IMR-90 (cell line): ENCODE measurements around the gene PLA2G2C. TPM values are rescaled to one million over a fixed set of nuclear protein-coding genes. Genes with fewer than 3 reads are reported as not detected.

Experiments
- ATAC-seq: fragments of 200-7000 bp; cut with Tn5 transposase; 2 replicates; pipeline ENCODE4 v1.9.1; 2020; ENCODE audit warnings: low read depth, mild to moderate bottlenecking, moderate library complexity
- BruUV-seq: library from RNA; stranded (reverse); fragments of 400-500 nt; replicated peaks from 2 replicates; lab custom pipeline; 2021; lab: Mats Ljungman, UMichigan
- CTCF ChIA-PET: fragments of 300-600 bp; formaldehyde crosslinking; extraction: SDS; loops from one replicate; lab custom pipeline; 2021; ENCODE audit warnings: antibody characterized with exemption; lab: Yijun Ruan, JAX
- POLR2A ChIA-PET: fragments of 300-600 bp; sonication (Branson Sonifier 250); formaldehyde crosslinking; loops from one replicate; lab custom pipeline; 2022; ENCODE audit warnings: antibody characterized with exemption; ENCODE audit not compliant: unreplicated experiment; lab: Charles Lee
- DNase-seq: peaks from one replicate; pipeline ENCODE4 v3.0.0; 2013
- H2AFZ ChIP-seq: replicated peaks from 2 replicates; pipeline ENCODE3; 2013; ENCODE audit warnings: low read length, mild to moderate bottlenecking; ENCODE audit not compliant: poor library complexity
- H2AK5ac ChIP-seq: 2 replicates; pipeline ENCODE4 v1.6.1; 2013; ENCODE audit warnings: low read depth, low read length, inconsistent platforms
- H2AK9ac ChIP-seq: replicated peaks from 2 replicates; pipeline ENCODE3; 2013; ENCODE audit warnings: mild to moderate bottlenecking, low read depth, low read length, moderate library complexity; ENCODE audit not compliant: poor library complexity
- H2BK120ac ChIP-seq: 2 replicates; pipeline ENCODE4 v1.6.1; 2013; ENCODE audit warnings: low read depth, low read length, inconsistent platforms
- H2BK15ac ChIP-seq: 3 replicates; pipeline ENCODE4 v1.6.1; 2013; ENCODE audit warnings: low read depth, low read length, inconsistent platforms
- H2BK20ac ChIP-seq: 2 replicates; pipeline ENCODE4 v1.6.1; 2013; ENCODE audit warnings: low read depth, mild to moderate bottlenecking, inconsistent platforms, low read length, moderate library complexity
- H2BK5ac ChIP-seq: 2 replicates; pipeline ENCODE4 v1.6.1; 2013; ENCODE audit warnings: mild to moderate bottlenecking, low read depth, low read length, inconsistent platforms; ENCODE audit not compliant: poor library complexity, severe bottlenecking
- H3K14ac ChIP-seq: replicated peaks from 2 replicates; pipeline ENCODE4 v1.6.1; 2013; ENCODE audit warnings: low read depth, low read length, inconsistent platforms
- H3K18ac ChIP-seq: 2 replicates; pipeline ENCODE4 v1.6.1; 2013; ENCODE audit warnings: low read depth, low read length, control low read depth
- H3K23ac ChIP-seq: 2 replicates; pipeline ENCODE4 v1.6.1; 2013; ENCODE audit warnings: low read depth, low read length, inconsistent platforms
- H3K27ac ChIP-seq: 2 replicates; pipeline ENCODE4 v1.5.1; 2013; ENCODE audit warnings: mild to moderate bottlenecking, control low read depth, low read length; ENCODE audit not compliant: insufficient read depth
- H3K27me3 ChIP-seq: 2 replicates; pipeline ENCODE4 v1.6.1; 2013; ENCODE audit warnings: low read length; ENCODE audit not compliant: control insufficient read depth, insufficient read depth
- H3K36me3 ChIP-seq: 2 replicates; pipeline ENCODE4 v1.6.1; 2013; ENCODE audit warnings: low read length, mixed read lengths; ENCODE audit not compliant: control insufficient read depth, insufficient read depth
- H3K4ac ChIP-seq: 2 replicates; pipeline ENCODE4 v1.6.1; 2013; ENCODE audit warnings: low read depth, low read length, inconsistent platforms
- H3K4me1 ChIP-seq: 2 replicates; pipeline ENCODE4 v1.6.1; 2013; ENCODE audit warnings: low read length, mixed read lengths; ENCODE audit not compliant: control insufficient read depth, insufficient read depth
- H3K4me2 ChIP-seq: 2 replicates; pipeline ENCODE4 v1.6.1; 2013; ENCODE audit warnings: low read depth, mild to moderate bottlenecking, control low read depth, low read length, moderate library complexity
- H3K4me3 ChIP-seq: 2 replicates; pipeline ENCODE4 v1.5.1; 2013; ENCODE audit warnings: low read depth, mild to moderate bottlenecking, control low read depth, low read length, moderate library complexity; ENCODE audit not compliant: insufficient read depth
- H3K56ac ChIP-seq: 2 replicates; pipeline ENCODE4 v1.6.1; 2013; ENCODE audit warnings: low read length, inconsistent platforms; ENCODE audit not compliant: insufficient read depth; ENCODE audit errors: extremely low read depth
- H3K79me1 ChIP-seq, 2 experiments: 2 replicates each; pipeline ENCODE4 v1.6.1; 2013; ENCODE audit warnings: low read length in 2 of 2, inconsistent platforms in 1 of 2, low read depth in 1 of 2
- H3K9ac ChIP-seq: 2 replicates; pipeline ENCODE4 v1.6.1; 2013; ENCODE audit warnings: low read depth, low read length, control low read depth
- H3K9me1 ChIP-seq: 2 replicates; pipeline ENCODE4 v1.6.1; 2013; ENCODE audit warnings: low read length, inconsistent platforms; ENCODE audit not compliant: insufficient read depth
- H3K9me3 ChIP-seq: 2 replicates; pipeline ENCODE4 v1.6.1; 2013; ENCODE audit warnings: low read length; ENCODE audit not compliant: control insufficient read depth, insufficient read depth
- H4K20me1 ChIP-seq: 2 replicates; pipeline ENCODE4 v1.6.1; 2013; ENCODE audit warnings: low read length, inconsistent platforms; ENCODE audit not compliant: insufficient read depth
- H4K5ac ChIP-seq: 2 replicates; pipeline ENCODE4 v1.6.1; 2013; ENCODE audit warnings: mild to moderate bottlenecking, low read depth, low read length, control low read depth
- H4K8ac ChIP-seq, 2 experiments: 2 replicates each; pipeline ENCODE4 v1.6.1; 2013; ENCODE audit warnings: low read depth in 2 of 2, low read length in 2 of 2, control low read depth in 1 of 2, inconsistent platforms in 1 of 2
- H4K91ac ChIP-seq: 2 replicates; pipeline ENCODE4 v1.6.1; 2013; ENCODE audit warnings: low read depth, low read length, inconsistent platforms; ENCODE audit not compliant: insufficient read depth
- BHLHE40 ChIP-seq: fragments of 150-350 bp; IDR thresholded peaks from 2 replicates; pipeline ENCODE4 v1.6.1; 2016; ENCODE audit warnings: mild to moderate bottlenecking, low read depth, low read length
- FOS ChIP-seq: fragments of 150-350 bp; IDR thresholded peaks from 2 replicates; pipeline ENCODE4 v1.6.1; 2016; ENCODE audit warnings: low read depth, low read length
- USF2 ChIP-seq: fragments of 150-350 bp; IDR thresholded peaks from 2 replicates; pipeline ENCODE4 v1.6.1; 2017; ENCODE audit warnings: mild to moderate bottlenecking, antibody characterized with exemption, low read length, low read depth
- WGBS, 2 experiments: methylation state at CpG; one replicate each; pipeline versions ENCODE4 v1.1.5 to v1.1.7; 2013; ENCODE audit warnings: missing lambda C conversion rate in 2 of 2; ENCODE audit not compliant: insufficient read length in 1 of 2; ENCODE audit errors: extremely low coverage in 2 of 2; 5-methylcytosine and 5-hydroxymethylcytosine counted together
- dilution Hi-C: fragments of 300-500 bp; cut with HindIII; formaldehyde crosslinking; loops from one replicate; pipeline ENCODE4 v1.14.3; 2018; ENCODE audit warnings: low sequenced_read_pairs; ENCODE audit not compliant: unreplicated experiment
- in situ Hi-C: fragments of 300-500 bp; cut with MboI; formaldehyde crosslinking; loops from 3 replicates; pipeline ENCODE4 v1.14.3; 2019; ENCODE audit warnings: low sequenced_read_pairs, inconsistent platforms, mixed read lengths
- intact Hi-C: fragments of 100-400 bp; cut with micrococcal nuclease; formaldehyde crosslinking; loops from 2 replicates; pipeline ENCODE4 v1.10.0; 2022
- polyA plus RNA-seq, 3 experiments: library from polyadenylated mRNA; depleted of rRNA; stranded (reverse); fragments of >200 nt; gene quantifications; 2 replicates each; pipeline ENCODE4 v1.2.3, GENCODE V29; 2012; ENCODE audit warnings: low replicate concordance in 1 of 3
- total RNA-seq: library from RNA; depleted of rRNA; stranded (reverse); fragments of >200 nt; gene quantifications from 2 replicates; pipeline ENCODE4 v1.2.3, GENCODE V29; 2012

The PLA2G2C gene
- total and polyA plus RNA-seq, 2 of the 4 experiments (the other 2 are of a cell fraction): not detected

GRCh38 chr1:20197329-20197791 is 11.0 kb upstream of the PLA2G2C start:
- CTCF ChIA-PET: no interaction called here
- intact Hi-C loops (no loop called here), dilution Hi-C loops (no loop called here)

More at GRCh38 chr1:20197329-20197791, 11.0 kb upstream of the PLA2G2C start:
- H2BK20ac ChIP-seq: no peak overlapping the region
- H2AFZ ChIP-seq: peak overlapping the region; percentile 37
- H4K20me1 ChIP-seq: no peaks in the 10 kb centered on the region
- peaks cover 45% of the 10 kb centered on the region for H3K27me3 ChIP-seq
- H2AK9ac ChIP-seq: no peak overlapping the region
- no peak overlapping the region for H2BK120ac ChIP-seq
- H4K91ac ChIP-seq: no peak overlapping the region
- H3K9me1 ChIP-seq: no peaks in the 10 kb centered on the region
- H3K9me3 ChIP-seq: no peaks in the 10 kb centered on the region
- no peak overlapping the region for H2BK15ac ChIP-seq
- no peak for ATAC-seq
- in situ Hi-C loops: no loop called here
- WGBS, 2 experiments: 53% methylated on average over 2 of the region's 6 CpGs; no CpG with 5 or more reads in 1 of the 2 experiments
- POLR2A ChIA-PET: no interaction called here
- H4K5ac ChIP-seq: no peak overlapping the region
- H2BK5ac ChIP-seq: no peak overlapping the region
- no peak overlapping the region for H3K56ac ChIP-seq
- H3K18ac ChIP-seq: no peak overlapping the region
- no peak overlapping the region for H3K14ac ChIP-seq
- no peak for TF ChIP-seq USF2
- TF ChIP-seq BHLHE40: no peak
- TF ChIP-seq FOS: no peak
- no TSS peak for BruUV-seq
- no peak overlapping the region for H3K4me2 ChIP-seq
- no peak overlapping the region for H2AK5ac ChIP-seq
- H3K4ac ChIP-seq: no peak overlapping the region
- no peak overlapping the region for H4K8ac ChIP-seq
- H3K4me3 ChIP-seq: no peak overlapping the region
- no peak for DNase-seq
- H3K4me1 ChIP-seq: no peaks in the 10 kb centered on the region
- H3K23ac ChIP-seq: no peak overlapping the region
- no peak overlapping the region for H3K9ac ChIP-seq
- H3K36me3 ChIP-seq: no peaks in the 10 kb centered on the region
- no peak overlapping the region for H3K27ac ChIP-seq
- no peaks in the 10 kb centered on the region for H3K79me1 ChIP-seq
